HG03097 (cell line): ENCODE measurements around the gene APOBEC3G.
"Not testable (repeated sequence)": the region's sequence is repeated elsewhere in the genome, so short reads cannot be mapped to it uniquely, and the experiment has no call there.

Experiments used
- ATAC-seq: cut with Tn5 transposase; IDR thresholded peaks from one replicate; pipeline ENCODE4 v1.9.1; 2021; ENCODE audit not compliant: unreplicated experiment, low FRiP score

The APOBEC3G gene

GRCh38 chr22:39066442-39067276, 10.4 kb upstream of the APOBEC3G start:
- not testable (repeated sequence) for ATAC-seq

- ATAC-seq, result no peak
Measured at GRCh38 chr22:39068033-39068785, 8.9 kb upstream of the APOBEC3G start.

GRCh38 chr22:39070186-39070585, 6.9 kb upstream of the APOBEC3G start:
- ATAC-seq, result no peak

GRCh38 chr22:39072581-39072981, 4.5 kb upstream of the APOBEC3G start:
- peak; percentile 39 for ATAC-seq

GRCh38 chr22:39073981-39074380, 3.1 kb upstream of the APOBEC3G start:
- ATAC-seq, result no peak

- ATAC-seq, result not testable (repeated sequence)
Measured at GRCh38 chr22:39076155-39077025, 685 bp upstream of the APOBEC3G start.

GRCh38 chr22:39077912-39078311, 837 bp downstream of the APOBEC3G start:
- ATAC-seq, result not testable (repeated sequence)

- ATAC-seq, result no peak
Measured at GRCh38 chr22:39078329-39078728, 1.3 kb downstream of the APOBEC3G start.

GRCh38 chr22:39079054-39079637, 2.1 kb downstream of the APOBEC3G start:
- not testable (repeated sequence) for ATAC-seq

GRCh38 chr22:39080052-39080762, 3.1 kb downstream of the APOBEC3G start:
- ATAC-seq, result no peak

GRCh38 chr22:39081016-39081415, 3.9 kb downstream of the APOBEC3G start:
- no peak for ATAC-seq

- no peak for ATAC-seq
Measured at GRCh38 chr22:39081598-39081997, 4.5 kb downstream of the APOBEC3G start.

GRCh38 chr22:39083212-39084165, 6.4 kb downstream of the APOBEC3G start:
- no peak for ATAC-seq

- ATAC-seq, result no peak
Measured at GRCh38 chr22:39084666-39085065, 7.6 kb downstream of the APOBEC3G start.

- no peak for ATAC-seq
Measured at GRCh38 chr22:39087098-39087497, 10.0 kb downstream of the APOBEC3G start.

- ATAC-seq, result no peak
Measured at GRCh38 chr22:39087881-39088684, 11.0 kb downstream of the APOBEC3G start.

GRCh38 chr22:39088685-39089032, 11.6 kb downstream of the APOBEC3G start:
- no peak for ATAC-seq

GRCh38 chr22:39089928-39090327, 12.9 kb downstream of the APOBEC3G start:
- ATAC-seq, result no peak
